ENCODE data around the gene PLXDC2. TPM values are rescaled to one million over a fixed set of nuclear protein-coding genes. Genes with fewer than 3 reads are reported as not detected.

The PLXDC2 gene
- total and polyA plus RNA-seq, 2 experiments from 2014 or later = 13.5 to 19.4 TPM

- H3K4me3 ChIP-seq = no peak overlapping the region
- no peak for DNase-seq (ENCODE audit: low spot score)
- ATAC-seq = no peak
- peaks cover 2% of the 10 kb centered on the region for H3K27me3 Mint-ChIP-seq (ENCODE audit: insufficient read depth, low read depth, poor library complexity)
- peaks cover 60% of the 10 kb centered on the region for H3K79me2 ChIP-seq (replicated peaks; ENCODE audit: insufficient read depth)
- no peak overlapping the region for H3K4me2 ChIP-seq
- no peak for TF ChIP-seq CTCF (conservative IDR thresholded peaks at IDR 0.05; ENCODE audit: low read depth in 2 of 2)
- TF ChIP-seq REST (IDR thresholded peaks at IDR 0.05; ENCODE audit: unreplicated experiment) = no peak
- TF ChIP-seq POLR2AphosphoS5 (IDR thresholded peaks at IDR 0.05; ENCODE audit: low read depth) = no peak
- no peak for TF ChIP-seq ZNF114 (CRISPR knock-in tag; IDR thresholded peaks at IDR 0.05)
- no peak for TF ChIP-seq ETS1 (IDR thresholded peaks at IDR 0.05)
- no peak for TF ChIP-seq ZNF331 (CRISPR knock-in tag; IDR thresholded peaks at IDR 0.05; ENCODE audit: low read depth)
- no peak for TF ChIP-seq CREB1 (CRISPR knock-in tag; IDR thresholded peaks at IDR 0.05; ENCODE audit: low read depth)
- no peak for TF ChIP-seq JUNB (IDR thresholded peaks at IDR 0.05; ENCODE audit: unreplicated experiment)
- no peak for TF ChIP-seq ZNF462 (CRISPR knock-in tag; IDR thresholded peaks at IDR 0.05)
- no peak for TF ChIP-seq EZH2phosphoT487 (IDR thresholded peaks at IDR 0.05; ENCODE audit: unreplicated experiment)
- no peak for TF ChIP-seq EZH2 (IDR thresholded peaks at IDR 0.05; ENCODE audit: low read depth, unreplicated experiment)
- TF ChIP-seq NANOG (IDR thresholded peaks at IDR 0.05; ENCODE audit: borderline replicate concordance) = no peak
- no peak for TF ChIP-seq STAT1 (IDR thresholded peaks at IDR 0.05; ENCODE audit: unreplicated experiment)
- peaks cover 3% of the 10 kb centered on the region; the same call in 1 of the 2 replicates for H4K20me1 ChIP-seq (replicated peaks; ENCODE audit: insufficient read depth)
- H3K9me3 Mint-ChIP-seq = no peaks in the 10 kb centered on the region; the same call in 2 of the 3 replicates
- H2AFZ ChIP-seq = no peak overlapping the region
- no peak overlapping the region for H3K4me3 Mint-ChIP-seq
- H3K4me1 Mint-ChIP-seq = peaks cover 38% of the 10 kb centered on the region
- H3F3A ChIP-seq (replicated peaks; ENCODE audit: low read depth) = no peaks in the 10 kb centered on the region
- H3K36me3 Mint-ChIP-seq (ENCODE audit: low read depth) = peaks cover 10% of the 10 kb centered on the region; the same call in 2 of the 3 replicates
- H3K36me3 ChIP-seq (ENCODE audit: insufficient read depth) = no peaks in the 10 kb centered on the region
- H3K9me2 ChIP-seq (ENCODE audit: insufficient read depth) = no peaks in the 10 kb centered on the region
- no peak overlapping the region for H3K27ac Mint-ChIP-seq
- peaks cover 19% of the 10 kb centered on the region for H3K4me1 ChIP-seq (ENCODE audit: insufficient read depth)
- no peak overlapping the region for H3K27ac ChIP-seq (ENCODE audit: low read depth)
- H3K27me3 ChIP-seq (ENCODE audit: insufficient read depth) = no peaks in the 10 kb centered on the region
Observed at GRCh38 chr10:19892677-19893076, 76.4 kb downstream of the PLXDC2 start.
